HG03558 (cell line): ENCODE measurements around the gene PCTP.
A peak's percentile ranks its signal among the peaks of the same experiment; 100 is the strongest.

Experiments
- ATAC-seq: cut with Tn5 transposase; IDR thresholded peaks from one replicate; pipeline ENCODE4 v1.9.1; 2021; ENCODE audit warnings: moderate number of reproducible peaks; ENCODE audit not compliant: unreplicated experiment; ENCODE audit errors: extremely low read depth

Gene PCTP

GRCh38 chr17:55726440-55726839 is 24.4 kb upstream of the PCTP start:
- ATAC-seq, result no peak

GRCh38 chr17:55727275-55727674 is 23.6 kb upstream of the PCTP start:
- no peak for ATAC-seq

GRCh38 chr17:55727920-55728319 is 22.9 kb upstream of the PCTP start:
- no peak for ATAC-seq

- ATAC-seq, result no peak
These were observed 22.5 kb upstream of the PCTP start for GRCh38 chr17:55728361-55728760.

- no peak for ATAC-seq
These were observed 22.0 kb upstream of the PCTP start for GRCh38 chr17:55728833-55729232.

- ATAC-seq, result no peak
These were observed 21.4 kb upstream of the PCTP start for GRCh38 chr17:55729484-55729883.

- no peak for ATAC-seq
These were observed 20.5 kb upstream of the PCTP start for GRCh38 chr17:55730380-55730779.

- ATAC-seq, result no peak
These were observed 20.0 kb upstream of the PCTP start for GRCh38 chr17:55730808-55731207.

GRCh38 chr17:55731586-55732250 is 19.1 kb upstream of the PCTP start:
- ATAC-seq, result no peak

GRCh38 chr17:55734128-55734781 is 16.6 kb upstream of the PCTP start:
- no peak for ATAC-seq

- no peak for ATAC-seq
These were observed 15.0 kb upstream of the PCTP start for GRCh38 chr17:55735731-55736405.

- no peak for ATAC-seq
These were observed 12.8 kb upstream of the PCTP start for GRCh38 chr17:55737976-55738501.

- ATAC-seq, result no peak
These were observed 10.1 kb upstream of the PCTP start for GRCh38 chr17:55740511-55741355.

- ATAC-seq, result no peak
These were observed 9.5 kb upstream of the PCTP start for GRCh38 chr17:55741356-55741700.

GRCh38 chr17:55742272-55743102 is 8.4 kb upstream of the PCTP start:
- peak; percentile 66 for ATAC-seq

GRCh38 chr17:55743103-55743679 is 7.7 kb upstream of the PCTP start:
- no peak for ATAC-seq

GRCh38 chr17:55745258-55745657 is 5.6 kb upstream of the PCTP start:
- no peak for ATAC-seq

- ATAC-seq, result no peak
These were observed 4.4 kb upstream of the PCTP start for GRCh38 chr17:55746466-55746865.

GRCh38 chr17:55747209-55747608 is 3.6 kb upstream of the PCTP start:
- ATAC-seq, result no peak
